Measurements from ENCODE around the gene OR4D2.

DNA sequence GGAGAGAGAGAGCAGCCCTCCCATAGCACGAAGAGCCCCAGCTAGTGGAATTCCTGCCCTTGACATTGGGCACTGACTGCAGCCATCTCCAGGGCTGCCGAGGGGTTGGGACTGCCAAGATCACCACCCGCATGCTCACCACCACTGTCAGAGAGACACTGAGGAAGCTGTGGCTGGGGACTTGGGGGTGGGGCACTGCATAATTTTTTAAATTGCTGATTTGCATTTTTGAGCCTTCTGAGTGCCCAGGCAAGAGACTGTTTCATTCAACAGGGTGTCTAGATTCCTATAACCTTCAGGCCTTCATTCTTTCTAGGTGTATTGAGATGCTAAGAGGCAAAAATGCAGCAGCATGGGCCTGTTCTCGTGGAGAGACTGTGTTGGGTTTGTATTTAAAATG lies 16.7 kb downstream of the OR4D2 start:
- TF ChIP-seq, protein P1, sequence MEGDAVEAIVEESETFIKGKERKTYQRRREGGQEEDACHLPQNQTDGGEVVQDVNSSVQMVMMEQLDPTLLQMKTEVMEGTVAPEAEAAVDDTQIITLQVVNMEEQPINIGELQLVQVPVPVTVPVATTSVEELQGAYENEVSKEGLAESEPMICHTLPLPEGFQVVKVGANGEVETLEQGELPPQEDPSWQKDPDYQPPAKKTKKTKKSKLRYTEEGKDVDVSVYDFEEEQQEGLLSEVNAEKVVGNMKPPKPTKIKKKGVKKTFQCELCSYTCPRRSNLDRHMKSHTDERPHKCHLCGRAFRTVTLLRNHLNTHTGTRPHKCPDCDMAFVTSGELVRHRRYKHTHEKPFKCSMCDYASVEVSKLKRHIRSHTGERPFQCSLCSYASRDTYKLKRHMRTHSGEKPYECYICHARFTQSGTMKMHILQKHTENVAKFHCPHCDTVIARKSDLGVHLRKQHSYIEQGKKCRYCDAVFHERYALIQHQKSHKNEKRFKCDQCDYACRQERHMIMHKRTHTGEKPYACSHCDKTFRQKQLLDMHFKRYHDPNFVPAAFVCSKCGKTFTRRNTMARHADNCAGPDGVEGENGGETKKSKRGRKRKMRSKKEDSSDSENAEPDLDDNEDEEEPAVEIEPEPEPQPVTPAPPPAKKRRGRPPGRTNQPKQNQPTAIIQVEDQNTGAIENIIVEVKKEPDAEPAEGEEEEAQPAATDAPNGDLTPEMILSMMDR (IDR thresholded peaks at IDR 0.05), result no peak
- TF ChIP-seq ZFX (IDR thresholded peaks at IDR 0.05; ENCODE audit: borderline replicate concordance), result no peak

All from 22Rv1 (cell line).